ENCODE results near the gene PFDN4. TPM values are rescaled to one million over a fixed set of nuclear protein-coding genes. Genes with fewer than 3 reads are reported as not detected.

PFDN4 gene
- polyA plus RNA-seq, 3 donors = 48.5 to 79.8 (median 64.0) TPM

- DNase-seq (ENCODE audit: extremely low read depth in 1 of 11, low read depth in 9 of 11, low spot score in 4 of 11) = no peak
These were observed 13.0 kb upstream of the PFDN4 start for GRCh38 chr20:54194724-54195438.

- no peak for DNase-seq (ENCODE audit: extremely low read depth in 1 of 11, low read depth in 9 of 11, low spot score in 4 of 11)
These were observed 12.1 kb upstream of the PFDN4 start for GRCh38 chr20:54195483-54196472.

GRCh38 chr20:54197621-54198604 is 10.0 kb upstream of the PFDN4 start:
- no peak for DNase-seq (ENCODE audit: extremely low read depth in 1 of 11, low read depth in 9 of 11, low spot score in 4 of 11)

GRCh38 chr20:54199283-54199682 is 8.6 kb upstream of the PFDN4 start:
- no peak for DNase-seq (ENCODE audit: extremely low read depth in 1 of 11, low read depth in 9 of 11, low spot score in 4 of 11)

GRCh38 chr20:54199721-54200176 is 8.1 kb upstream of the PFDN4 start:
- DNase-seq (ENCODE audit: extremely low read depth in 1 of 11, low read depth in 9 of 11, low spot score in 4 of 11) = peak in 7 of 11 donors; percentile 47 to 69 (median 59)

GRCh38 chr20:54200487-54201267 is 7.2 kb upstream of the PFDN4 start:
- no peak for DNase-seq (ENCODE audit: extremely low read depth in 1 of 11, low read depth in 9 of 11, low spot score in 4 of 11)

- DNase-seq (ENCODE audit: extremely low read depth in 1 of 11, low read depth in 9 of 11, low spot score in 4 of 11) = no peak
These were observed 6.5 kb upstream of the PFDN4 start for GRCh38 chr20:54201268-54201846.

- no peak for DNase-seq (ENCODE audit: extremely low read depth in 1 of 11, low read depth in 9 of 11, low spot score in 4 of 11)
These were observed 4.6 kb upstream of the PFDN4 start for GRCh38 chr20:54203281-54203680.

GRCh38 chr20:54204063-54204462 is 3.8 kb upstream of the PFDN4 start:
- no peak for DNase-seq (ENCODE audit: extremely low read depth in 1 of 11, low read depth in 9 of 11, low spot score in 4 of 11)

GRCh38 chr20:54204481-54204880 is 3.4 kb upstream of the PFDN4 start:
- no peak for DNase-seq (ENCODE audit: extremely low read depth in 1 of 11, low read depth in 9 of 11, low spot score in 4 of 11)

- no peak for DNase-seq (ENCODE audit: extremely low read depth in 1 of 11, low read depth in 9 of 11, low spot score in 4 of 11)
These were observed 2.4 kb upstream of the PFDN4 start for GRCh38 chr20:54205450-54205849.

- DNase-seq (ENCODE audit: extremely low read depth in 1 of 11, low read depth in 9 of 11, low spot score in 4 of 11) = no peak
These were observed 689 bp upstream of the PFDN4 start for GRCh38 chr20:54207053-54207742.

- peak in 3 of 11 donors; percentile 6 to 33 (median 16) for DNase-seq (ENCODE audit: extremely low read depth in 1 of 11, low read depth in 9 of 11, low spot score in 4 of 11)
These were observed 775 bp downstream of the PFDN4 start for GRCh38 chr20:54208548-54209176.

- no peak for DNase-seq (ENCODE audit: extremely low read depth in 1 of 11, low read depth in 9 of 11, low spot score in 4 of 11)
These were observed 1.4 kb downstream of the PFDN4 start for GRCh38 chr20:54209216-54209813.

GRCh38 chr20:54212226-54212625 is 4.3 kb downstream of the PFDN4 start:
- DNase-seq (ENCODE audit: extremely low read depth in 1 of 11, low read depth in 9 of 11, low spot score in 4 of 11) = no peak

GRCh38 chr20:54212871-54213270 is 5.0 kb downstream of the PFDN4 start:
- no peak for DNase-seq (ENCODE audit: extremely low read depth in 1 of 11, low read depth in 9 of 11, low spot score in 4 of 11)
